ENCODE measurements around the gene DCTD.
A peak's percentile ranks its signal among the peaks of the same experiment; 100 is the strongest.

Gene DCTD

DNA sequence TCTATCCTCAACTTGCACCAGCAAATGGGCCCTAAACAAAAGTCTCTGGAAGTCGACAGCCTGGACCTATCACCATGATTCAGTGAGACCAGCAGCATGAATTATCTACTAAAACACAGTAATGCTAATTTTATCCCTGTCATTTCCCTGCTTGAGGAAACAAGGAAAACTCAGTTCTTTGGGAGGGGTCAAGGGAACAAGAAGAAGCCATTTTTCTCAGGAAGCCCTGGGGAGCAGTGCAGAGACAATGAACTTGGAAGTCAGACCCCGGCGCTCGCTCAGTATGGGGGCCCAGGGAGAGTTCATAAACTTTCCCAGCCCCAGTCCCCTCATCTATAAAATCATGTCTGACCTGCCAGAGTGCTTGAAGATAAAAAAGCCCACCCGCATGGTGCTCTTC is 50.4 kb downstream of the DCTD start:
- TF ChIP-seq, protein P1, sequence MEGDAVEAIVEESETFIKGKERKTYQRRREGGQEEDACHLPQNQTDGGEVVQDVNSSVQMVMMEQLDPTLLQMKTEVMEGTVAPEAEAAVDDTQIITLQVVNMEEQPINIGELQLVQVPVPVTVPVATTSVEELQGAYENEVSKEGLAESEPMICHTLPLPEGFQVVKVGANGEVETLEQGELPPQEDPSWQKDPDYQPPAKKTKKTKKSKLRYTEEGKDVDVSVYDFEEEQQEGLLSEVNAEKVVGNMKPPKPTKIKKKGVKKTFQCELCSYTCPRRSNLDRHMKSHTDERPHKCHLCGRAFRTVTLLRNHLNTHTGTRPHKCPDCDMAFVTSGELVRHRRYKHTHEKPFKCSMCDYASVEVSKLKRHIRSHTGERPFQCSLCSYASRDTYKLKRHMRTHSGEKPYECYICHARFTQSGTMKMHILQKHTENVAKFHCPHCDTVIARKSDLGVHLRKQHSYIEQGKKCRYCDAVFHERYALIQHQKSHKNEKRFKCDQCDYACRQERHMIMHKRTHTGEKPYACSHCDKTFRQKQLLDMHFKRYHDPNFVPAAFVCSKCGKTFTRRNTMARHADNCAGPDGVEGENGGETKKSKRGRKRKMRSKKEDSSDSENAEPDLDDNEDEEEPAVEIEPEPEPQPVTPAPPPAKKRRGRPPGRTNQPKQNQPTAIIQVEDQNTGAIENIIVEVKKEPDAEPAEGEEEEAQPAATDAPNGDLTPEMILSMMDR (IDR thresholded peaks at IDR 0.05; ENCODE audit: control insufficient read depth, extremely low read depth, insufficient read depth), result no peak
- DNase-seq (ENCODE audit: low read depth), result no peak
- no peak overlapping the region for H3K4me3 ChIP-seq (ENCODE audit: low read depth, low read length)

DNA sequence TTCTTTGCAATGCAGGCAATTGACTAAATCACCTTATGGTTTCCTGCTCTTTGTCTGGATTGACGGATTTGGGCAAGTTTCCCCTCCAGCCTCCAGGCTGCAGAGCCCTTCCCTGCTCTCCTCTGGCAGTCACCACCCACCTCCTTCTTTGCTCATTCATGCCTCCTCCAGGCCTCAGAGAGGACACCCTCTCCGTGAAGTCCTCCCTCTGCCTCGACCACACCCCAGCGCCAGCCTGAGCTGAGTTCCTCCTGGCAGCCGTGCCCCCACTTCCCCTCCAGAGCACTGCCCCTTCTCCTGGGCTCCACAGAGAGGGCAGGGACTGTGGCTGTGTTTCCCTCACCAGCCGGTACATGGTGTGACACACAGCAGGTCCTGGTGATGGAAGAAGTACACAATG is 53.7 kb downstream of the DCTD start:
- TF ChIP-seq, protein P1 (IDR thresholded peaks at IDR 0.05; ENCODE audit: control insufficient read depth, extremely low read depth, insufficient read depth), result no peak
- H3K4me3 ChIP-seq (ENCODE audit: low read depth, low read length), result no peak overlapping the region
- DNase-seq (ENCODE audit: low read depth), result no peak

DNA sequence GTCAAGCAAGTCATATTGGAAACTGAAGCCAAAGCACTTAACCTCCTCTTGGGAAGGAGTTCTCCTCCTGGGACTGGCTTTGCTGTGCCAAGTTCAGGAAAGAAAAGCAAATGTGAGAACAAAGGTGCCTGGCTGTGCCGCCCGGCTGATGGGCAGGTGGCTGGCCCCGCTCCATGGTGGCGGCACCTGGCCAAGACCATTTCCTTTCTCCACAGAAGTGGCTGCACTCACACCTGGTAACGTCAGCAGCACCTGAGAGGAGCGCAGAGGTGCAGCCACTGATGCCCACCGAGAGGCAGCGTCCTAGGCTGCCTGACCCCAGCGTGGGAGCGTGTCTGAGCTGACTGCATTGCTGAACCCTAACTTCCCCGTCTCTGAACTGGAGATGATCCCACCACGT is 54.3 kb downstream of the DCTD start:
- H3K4me3 ChIP-seq (ENCODE audit: low read depth, low read length), result no peak overlapping the region
- peak; percentile 30 for DNase-seq (ENCODE audit: low read depth)
- TF ChIP-seq, protein P1 (IDR thresholded peaks at IDR 0.05; ENCODE audit: control insufficient read depth, extremely low read depth, insufficient read depth), result no peak

DNA sequence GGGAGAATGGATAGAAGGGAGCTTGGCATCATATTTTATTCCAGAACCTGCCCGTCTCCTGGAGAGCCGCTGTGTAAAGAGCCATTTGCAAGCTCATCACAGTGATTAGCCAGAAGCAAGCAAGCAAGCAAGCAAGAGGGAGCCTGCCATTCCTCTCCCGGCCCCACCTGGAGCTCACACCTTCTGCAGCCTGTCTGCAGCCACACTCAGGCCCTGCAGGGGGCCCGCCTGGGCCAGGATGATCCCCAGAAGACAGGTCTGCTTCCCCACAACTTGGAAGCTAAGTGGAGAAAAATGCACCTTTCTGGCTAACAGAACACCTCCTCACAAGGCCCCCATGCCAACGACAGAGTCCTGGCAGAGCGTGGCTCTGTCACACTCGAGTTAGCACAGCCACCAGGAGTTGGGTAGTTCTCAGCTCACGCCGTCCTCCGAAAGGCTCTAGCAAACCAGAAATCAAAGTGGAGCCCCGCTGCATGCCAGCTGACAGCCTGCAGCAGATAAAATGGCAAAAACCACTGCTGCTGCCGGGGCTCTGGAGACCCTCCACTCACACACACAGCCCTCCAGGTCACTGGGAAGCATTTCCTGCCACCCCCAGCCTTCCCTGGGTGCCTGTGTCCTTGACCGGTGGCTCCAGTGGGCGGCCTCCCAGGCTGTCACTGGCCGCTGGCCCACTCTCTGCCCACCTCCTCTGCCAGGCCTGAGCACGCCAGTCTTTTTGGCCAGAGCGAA is 54.9 kb downstream of the DCTD start:
- H3K4me3 ChIP-seq (ENCODE audit: low read depth, low read length), result no peak overlapping the region
- TF ChIP-seq, protein P1 (IDR thresholded peaks at IDR 0.05; ENCODE audit: control insufficient read depth, extremely low read depth, insufficient read depth), result no peak
- DNase-seq (ENCODE audit: low read depth), result no peak

DNA sequence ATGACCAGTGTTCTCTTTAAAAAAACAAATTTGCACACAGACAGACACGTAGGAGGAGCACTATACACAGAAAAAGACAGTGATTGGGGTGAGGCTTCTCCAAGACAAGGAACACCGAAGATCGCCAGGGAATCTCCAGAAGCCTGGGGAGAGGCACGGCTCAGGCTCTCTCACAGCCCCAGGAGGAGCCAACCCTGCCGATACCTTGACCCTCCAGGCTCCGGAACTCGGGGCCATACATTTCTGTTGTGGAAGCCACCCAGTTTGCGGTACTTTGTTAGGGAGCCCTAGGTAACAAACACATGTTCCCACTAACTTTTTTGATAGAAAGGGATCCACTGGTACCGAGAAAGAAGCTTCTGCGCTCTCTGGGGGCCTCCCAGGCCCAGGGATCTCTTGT is 55.8 kb downstream of the DCTD start:
- no peak for DNase-seq (ENCODE audit: low read depth)
- TF ChIP-seq, protein P1 (IDR thresholded peaks at IDR 0.05; ENCODE audit: control insufficient read depth, extremely low read depth, insufficient read depth), result no peak
- H3K4me3 ChIP-seq (ENCODE audit: low read depth, low read length), result no peak overlapping the region

DNA sequence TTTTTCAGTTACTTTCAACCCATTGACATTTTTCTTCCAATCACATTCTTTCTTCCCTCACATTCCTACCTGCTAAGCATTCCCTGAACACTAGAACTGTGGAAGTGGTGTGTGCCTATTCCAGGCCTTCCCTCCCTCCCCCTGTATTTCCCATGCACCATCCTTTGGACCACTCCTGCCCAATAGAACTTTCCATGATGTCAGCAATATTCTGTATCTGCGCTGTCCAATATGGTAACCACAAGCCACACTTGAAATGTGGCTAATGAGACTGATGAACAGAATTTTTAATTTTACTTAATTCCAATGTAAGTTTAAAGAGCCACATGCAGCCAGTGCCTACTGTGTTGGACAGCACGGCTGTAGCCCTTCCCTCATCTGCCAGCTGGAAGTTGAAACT is 57.5 kb downstream of the DCTD start:
- DNase-seq (ENCODE audit: low read depth), result no peak
- H3K4me3 ChIP-seq (ENCODE audit: low read depth, low read length), result no peak overlapping the region
- TF ChIP-seq, protein P1 (IDR thresholded peaks at IDR 0.05; ENCODE audit: control insufficient read depth, extremely low read depth, insufficient read depth), result no peak

DNA sequence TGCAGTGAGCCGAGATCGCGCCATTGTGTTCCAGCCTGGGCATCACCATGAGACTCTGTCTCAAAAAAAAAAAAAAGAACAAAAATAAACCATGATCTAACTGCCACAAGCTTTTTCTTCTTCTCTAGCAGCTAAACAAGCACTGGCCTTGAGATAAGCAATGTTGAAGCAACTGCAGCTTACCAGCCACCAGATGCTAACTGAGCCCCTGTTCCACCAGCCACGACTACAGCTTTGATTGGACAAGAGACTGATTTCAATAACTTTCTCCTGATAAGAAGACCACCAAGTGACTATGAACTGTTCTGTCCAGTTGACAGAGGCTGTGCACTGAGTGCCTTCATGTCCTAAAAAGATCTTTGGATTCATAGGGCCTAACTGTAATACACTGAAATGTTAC is 58.5 kb downstream of the DCTD start:
- no peak for DNase-seq (ENCODE audit: low read depth)
- TF ChIP-seq, protein P1 (IDR thresholded peaks at IDR 0.05; ENCODE audit: control insufficient read depth, extremely low read depth, insufficient read depth), result no peak
- no peak overlapping the region for H3K4me3 ChIP-seq (ENCODE audit: low read depth, low read length)
